CD4-positive, CD25-positive, alpha-beta regulatory T cell (primary cell): ENCODE data around the gene MGLL. TPM values are rescaled to one million over a fixed set of nuclear protein-coding genes. Genes with fewer than 3 reads are reported as not detected.

ENCODE experiments used
- ATAC-seq, 2 donors: fragments of 150-1000 bp; cut with Tn5 transposase; one replicate each; pipeline ENCODE4 v1.10.0; 2021; ENCODE audit warnings: low read depth in 2 of 2, moderate number of reproducible peaks in 2 of 2, moderate library complexity in 1 of 2
- DNase-seq, 3 donors: peaks; one replicate each; pipeline versions ENCODE4 v3.0.0 to v3.0.0-alpha.2; 2012 to 2022; ENCODE audit warnings: mixed read lengths in 1 of 3
- H3K27ac ChIP-seq: one replicate; pipeline ENCODE4 v1.7.0; 2013; ENCODE audit warnings: mild to moderate bottlenecking, low read length; ENCODE audit not compliant: insufficient read depth, poor library complexity, severe bottlenecking
- H3K27me3 ChIP-seq: one replicate; pipeline ENCODE4 v1.7.0; 2013; ENCODE audit warnings: low read length; ENCODE audit not compliant: control insufficient read depth, insufficient read depth
- H3K36me3 ChIP-seq: one replicate; pipeline ENCODE4 v1.7.0; 2013; ENCODE audit warnings: mild to moderate bottlenecking, low read length, moderate library complexity; ENCODE audit not compliant: control insufficient read depth, insufficient read depth
- H3K4me1 ChIP-seq: 2 replicates; pipeline ENCODE4 v1.7.0; 2013; ENCODE audit warnings: mild to moderate bottlenecking, low read length; ENCODE audit not compliant: insufficient read depth, control insufficient read depth, poor library complexity, severe bottlenecking
- H3K4me3 ChIP-seq: one replicate; pipeline ENCODE4 v1.7.0; 2013; ENCODE audit warnings: low read depth, mild to moderate bottlenecking, low read length, moderate library complexity
- H3K9me3 ChIP-seq, 2 experiments: 1 replicate in 1 of 2; 2 replicates in 1 of 2; pipeline ENCODE4 v1.7.0; 2013; ENCODE audit warnings: low read length in 2 of 2, mild to moderate bottlenecking in 1 of 2, moderate library complexity in 1 of 2; ENCODE audit not compliant: control insufficient read depth in 2 of 2
- H3K27ac Mint-ChIP-seq, 3 donors: one replicate each; pipeline ENCODE4 v1.8.0; 2020 to 2022; ENCODE audit warnings: mild to moderate bottlenecking in 3 of 3, mixed read lengths in 3 of 3, moderate library complexity in 2 of 3
- H3K27me3 Mint-ChIP-seq: one replicate; pipeline ENCODE4 v1.8.0; 2022; ENCODE audit warnings: mild to moderate bottlenecking, mixed read lengths
- H3K36me3 Mint-ChIP-seq: one replicate; pipeline ENCODE4 v1.8.0; 2020; ENCODE audit warnings: mixed read lengths
- H3K4me1 Mint-ChIP-seq, 4 donors: one replicate each; pipeline ENCODE4 v1.8.0; 2020 to 2022; ENCODE audit warnings: mixed read lengths in 4 of 4, mild to moderate bottlenecking in 1 of 4
- H3K4me3 Mint-ChIP-seq, 4 donors: one replicate each; pipeline ENCODE4 v1.8.0; 2020 to 2022; ENCODE audit warnings: mild to moderate bottlenecking in 4 of 4, mixed read lengths in 4 of 4, moderate library complexity in 3 of 4
- H3K9me3 Mint-ChIP-seq, 7 donors: one replicate each; pipeline ENCODE4 v1.8.0; 2020 to 2022; ENCODE audit warnings: mixed read lengths in 7 of 7, mild to moderate bottlenecking in 3 of 7, moderate library complexity in 2 of 7
- polyA plus RNA-seq, 4 donors: library from polyadenylated mRNA; unstranded; fragments of 300-500 nt; fragmentation: Illumina TruSeq; gene quantifications; one replicate each; pipeline ENCODE4 v1.2.3, GENCODE V29; 2021
- total RNA-seq: library from RNA; stranded (reverse); gene quantifications from one replicate; pipeline ENCODE4 v1.2.3, GENCODE V29; 2022

The MGLL gene
- total and polyA plus RNA-seq, 5 donors from 2014 or later: 0.06 to 1.7 (median 1.4) TPM; not detected in 2

DNA sequence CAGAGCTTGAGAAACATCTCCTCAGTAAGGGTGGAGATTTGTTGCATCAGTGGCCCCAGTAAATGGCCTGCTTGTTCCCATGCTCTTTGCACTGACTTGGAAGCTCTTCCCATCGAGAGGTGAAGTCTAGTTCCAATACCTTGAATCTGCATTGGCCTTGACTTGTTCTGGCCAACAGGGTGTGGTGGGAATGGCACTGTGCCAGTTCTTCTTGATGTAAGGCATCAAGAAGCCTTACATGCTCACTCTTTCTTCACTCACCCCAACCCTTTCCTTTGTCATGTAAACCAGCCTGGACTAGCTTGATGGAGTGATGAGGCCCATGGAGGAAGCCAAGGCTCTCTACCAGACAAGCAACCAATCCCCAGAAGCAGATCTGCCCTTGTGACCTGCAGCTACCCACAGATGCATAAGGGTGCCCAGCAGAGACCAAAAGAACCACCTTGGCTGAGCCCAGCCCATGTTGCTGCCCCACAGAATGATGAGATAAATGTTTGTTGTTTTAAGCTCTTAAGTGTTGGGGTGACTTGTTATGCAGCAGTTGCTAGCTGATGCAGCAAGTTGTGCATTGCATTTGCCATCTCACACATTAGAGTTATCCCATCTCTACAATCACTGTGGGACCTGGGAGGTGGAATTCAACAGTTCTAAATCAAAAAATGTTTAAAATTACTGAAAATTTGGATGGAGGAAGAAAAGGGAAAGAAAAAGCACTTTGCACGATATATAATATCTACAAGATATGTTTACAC is 11.1 kb upstream of the MGLL start:
- peaks cover 9% of the 10 kb centered on the region for H3K27me3 Mint-ChIP-seq
- no peaks in the 10 kb centered on the region for H3K4me1 ChIP-seq
- no peaks in the 10 kb centered on the region for H3K36me3 ChIP-seq
- peaks cover 0 to 25% (median 8%) of the 10 kb centered on the region in 7 donors for H3K9me3 Mint-ChIP-seq
- H3K27me3 ChIP-seq: peaks cover 2% of the 10 kb centered on the region
- H3K4me1 Mint-ChIP-seq: no peaks in the 10 kb centered on the region
- DNase-seq (no peak), ATAC-seq (no peak)
- no peak overlapping the region for H3K27ac Mint-ChIP-seq
- H3K4me3 Mint-ChIP-seq: no peak overlapping the region
- H3K27ac ChIP-seq: no peak overlapping the region
- peaks cover 6 to 15% of the 10 kb centered on the region in 2 experiments for H3K9me3 ChIP-seq
- H3K4me3 ChIP-seq: no peak overlapping the region
- H3K36me3 Mint-ChIP-seq: no peaks in the 10 kb centered on the region

GRCh38 chr3:127831723-127832172 is 9.4 kb upstream of the MGLL start:
- no peak overlapping the region for H3K4me3 ChIP-seq
- peaks cover 16% of the 10 kb centered on the region for H3K27me3 Mint-ChIP-seq
- H3K4me1 Mint-ChIP-seq: no peaks in the 10 kb centered on the region
- no peaks in the 10 kb centered on the region for H3K27me3 ChIP-seq
- peak in 1 of 3 donors; percentile 28 for DNase-seq
- H3K36me3 ChIP-seq: no peaks in the 10 kb centered on the region
- H3K4me1 ChIP-seq: no peaks in the 10 kb centered on the region
- peaks cover 0 to 34% (median 8%) of the 10 kb centered on the region in 7 donors for H3K9me3 Mint-ChIP-seq
- no peak overlapping the region for H3K27ac Mint-ChIP-seq
- no peak for ATAC-seq
- peaks cover 14 to 19% of the 10 kb centered on the region in 2 experiments for H3K9me3 ChIP-seq
- H3K27ac ChIP-seq: no peak overlapping the region
- no peaks in the 10 kb centered on the region for H3K36me3 Mint-ChIP-seq
- H3K4me3 Mint-ChIP-seq: no peak overlapping the region

DNA sequence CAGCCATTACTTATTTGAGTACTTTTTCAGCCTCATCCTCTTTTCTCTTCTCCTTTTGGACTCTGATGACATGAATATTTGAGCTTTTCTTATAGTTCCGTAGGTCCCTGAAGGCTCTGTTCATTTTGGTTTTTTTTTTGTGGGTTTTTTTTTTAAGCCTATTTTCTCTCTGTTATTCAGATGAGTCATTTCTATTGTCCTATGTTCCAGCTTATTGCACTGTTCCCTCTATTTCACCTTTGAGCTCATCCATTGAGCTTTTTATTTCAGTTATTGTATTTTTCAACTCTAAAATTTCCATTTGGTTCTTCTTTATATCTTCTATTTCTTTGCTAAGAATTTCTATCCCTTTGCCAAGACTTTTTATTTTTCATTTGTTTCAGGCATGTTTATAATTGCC is 7.2 kb upstream of the MGLL start:
- Histone ChIP-seq H3K4me3 (no peak overlapping the region), H3K4me1 (no peaks in the 10 kb centered on the region), H3K27me3 (no peaks in the 10 kb centered on the region), H3K27ac (no peak overlapping the region), H3K36me3 (no peaks in the 10 kb centered on the region), H3K9me3 (peaks cover 14 to 19% of the 10 kb centered on the region in 2 experiments)
- H3K27me3 Mint-ChIP-seq: peaks cover 34% of the 10 kb centered on the region
- DNase-seq: no peak
- no peak overlapping the region for H3K27ac Mint-ChIP-seq
- no peak overlapping the region for H3K4me3 Mint-ChIP-seq
- no peak for ATAC-seq
- H3K4me1 Mint-ChIP-seq: peaks cover 0 to 4% (median 0%) of the 10 kb centered on the region in 4 donors
- H3K36me3 Mint-ChIP-seq: no peaks in the 10 kb centered on the region
- peaks cover 0 to 34% (median 7%) of the 10 kb centered on the region in 7 donors for H3K9me3 Mint-ChIP-seq

DNA sequence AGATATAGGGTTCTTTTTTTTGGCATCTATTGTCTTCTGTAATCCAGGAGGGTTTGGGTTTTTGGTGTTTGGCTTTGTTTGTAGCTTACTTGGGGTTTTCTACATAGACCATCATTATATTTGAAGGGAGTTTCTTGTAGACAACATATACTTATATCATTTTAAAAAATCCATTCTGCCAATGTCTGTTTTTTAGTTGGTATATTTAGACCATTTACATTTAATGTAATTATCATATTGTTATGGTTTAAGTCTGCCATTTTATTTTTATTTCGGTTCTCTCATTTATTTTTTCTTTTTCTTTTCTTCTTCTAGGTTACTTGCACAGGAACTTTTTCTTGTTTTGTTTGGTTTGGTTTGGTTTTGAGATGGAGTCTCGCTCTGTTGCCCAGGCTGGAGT is 5.5 kb upstream of the MGLL start:
- no peak overlapping the region for H3K27ac Mint-ChIP-seq
- peaks cover 10% of the 10 kb centered on the region for H3K27me3 ChIP-seq
- H3K27me3 Mint-ChIP-seq: peaks cover 47% of the 10 kb centered on the region
- H3K27ac ChIP-seq: no peak overlapping the region
- DNase-seq: no peak
- H3K4me3 Mint-ChIP-seq: no peak overlapping the region
- no peaks in the 10 kb centered on the region for H3K36me3 ChIP-seq
- H3K9me3 Mint-ChIP-seq: peaks cover 0 to 34% (median 8%) of the 10 kb centered on the region in 7 donors
- peaks cover 11 to 17% of the 10 kb centered on the region in 2 experiments for H3K9me3 ChIP-seq
- no peaks in the 10 kb centered on the region for H3K36me3 Mint-ChIP-seq
- no peak for ATAC-seq
- peaks cover under 1% of the 10 kb centered on the region for H3K4me1 ChIP-seq
- H3K4me1 Mint-ChIP-seq: peaks cover 0 to 4% (median 4%) of the 10 kb centered on the region in 4 donors
- H3K4me3 ChIP-seq: no peak overlapping the region

DNA sequence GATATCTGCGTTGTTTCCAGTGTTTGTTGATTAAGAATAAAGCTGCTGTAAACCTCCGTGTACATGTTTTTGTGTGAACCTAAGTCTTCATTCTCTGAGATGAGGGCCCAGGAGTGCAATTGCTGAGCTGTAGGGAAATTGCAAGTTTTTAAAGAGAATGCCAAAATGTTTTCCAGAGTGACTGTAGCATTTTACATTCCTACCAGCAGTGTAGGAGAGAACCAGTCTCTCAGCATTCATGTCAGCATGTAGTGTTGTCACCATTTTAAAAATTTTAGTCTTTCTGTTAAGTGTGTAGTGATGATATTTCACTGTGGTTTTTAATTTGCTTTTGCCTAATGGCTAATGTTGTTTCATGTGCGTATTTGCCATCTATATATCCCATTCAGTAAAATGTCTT is 3.4 kb upstream of the MGLL start:
- Mint-ChIP-seq H3K27me3 (peaks cover 62% of the 10 kb centered on the region), H3K4me1 (peaks cover 0 to 14% (median 7%) of the 10 kb centered on the region in 4 donors), H3K4me3 (no peak overlapping the region), H3K9me3 (peaks cover 0 to 30% (median 6%) of the 10 kb centered on the region in 7 donors), H3K36me3 (no peaks in the 10 kb centered on the region), H3K27ac (no peak overlapping the region)
- Histone ChIP-seq H3K27ac (no peak overlapping the region), H3K9me3 (peaks cover 11 to 17% of the 10 kb centered on the region in 2 experiments), H3K27me3 (peaks cover 22% of the 10 kb centered on the region), H3K4me1 (peaks cover 5% of the 10 kb centered on the region), H3K4me3 (no peak overlapping the region), H3K36me3 (no peaks in the 10 kb centered on the region)
- DNase-seq (no peak), ATAC-seq (no peak)

DNA sequence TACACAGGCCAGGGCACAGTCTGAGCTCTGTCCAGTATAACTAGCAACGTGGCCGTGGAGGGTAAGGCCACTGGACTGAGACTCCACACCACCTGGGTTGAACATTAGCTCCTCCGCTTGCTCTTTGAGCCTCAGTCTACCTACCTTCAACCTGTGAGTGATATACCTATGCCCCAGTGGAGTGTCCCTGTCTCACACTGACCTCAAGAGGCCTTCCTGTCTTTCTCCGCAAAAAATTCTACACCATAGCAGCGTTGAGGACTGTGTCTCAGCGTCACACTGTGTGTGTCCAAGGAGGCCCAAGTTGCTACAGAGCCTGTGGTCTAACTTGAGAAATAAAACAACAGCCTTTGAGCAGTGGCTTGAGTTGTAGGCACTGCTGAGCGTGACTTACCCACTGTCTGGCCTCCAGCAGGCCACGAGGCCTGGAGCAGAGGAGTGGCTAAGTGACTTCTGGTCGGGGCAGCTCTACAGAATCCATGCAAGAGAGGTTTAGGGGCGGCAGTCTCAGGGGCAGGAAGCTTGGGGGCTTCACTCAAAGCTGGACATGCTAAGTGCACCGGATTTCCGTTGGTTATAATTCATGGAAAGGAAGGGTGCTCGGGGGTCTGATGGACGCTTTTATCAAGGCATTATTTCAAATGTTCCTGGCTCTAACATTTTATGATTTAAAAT is 2.0 kb upstream of the MGLL start:
- Mint-ChIP-seq H3K36me3 (no peaks in the 10 kb centered on the region), H3K9me3 (peaks cover 0 to 16% (median 2%) of the 10 kb centered on the region in 7 donors), H3K4me1 (peaks cover 0 to 15% (median 8%) of the 10 kb centered on the region in 4 donors), H3K27me3 (peaks cover 65% of the 10 kb centered on the region), H3K4me3 (no peak overlapping the region), H3K27ac (no peak overlapping the region)
- ATAC-seq (no peak), DNase-seq (no peak)
- H3K36me3 ChIP-seq: no peaks in the 10 kb centered on the region
- H3K27ac ChIP-seq: no peak overlapping the region
- no peak overlapping the region for H3K4me3 ChIP-seq
- peaks cover 11% of the 10 kb centered on the region in 2 experiments for H3K9me3 ChIP-seq
- H3K27me3 ChIP-seq: peaks cover 27% of the 10 kb centered on the region
- H3K4me1 ChIP-seq: peaks cover 5% of the 10 kb centered on the region

GRCh38 chr3:127823426-127823857 is 1.1 kb upstream of the MGLL start:
- Histone ChIP-seq H3K4me1 (peaks cover 5% of the 10 kb centered on the region), H3K4me3 (no peak overlapping the region), H3K27me3 (peaks cover 27% of the 10 kb centered on the region), H3K9me3 (peaks cover 5 to 8% of the 10 kb centered on the region in 2 experiments), H3K27ac (no peak overlapping the region), H3K36me3 (no peaks in the 10 kb centered on the region)
- Mint-ChIP-seq H3K4me1 (peaks cover 0 to 15% (median 8%) of the 10 kb centered on the region in 4 donors), H3K4me3 (peak overlapping the region in 2 of 4 donors; percentile 52 to 79), H3K27ac (no peak overlapping the region), H3K27me3 (peaks cover 65% of the 10 kb centered on the region), H3K36me3 (no peaks in the 10 kb centered on the region), H3K9me3 (peaks cover 0 to 9% (median 2%) of the 10 kb centered on the region in 7 donors)
- ATAC-seq (no peak), DNase-seq (no peak)
